Activated CD4-positive, alpha-beta memory T cell treated with anti-CD3 and anti-CD28 coated beads for 36 hours (primary cell): ENCODE data around the gene SLC25A24. TPM values are rescaled to one million over a fixed set of nuclear protein-coding genes. Genes with fewer than 3 reads are reported as not detected.

Source experiments
- CTCF ChIA-PET: fragments of 350-600 bp; sonication (Branson Sonifier 250); formaldehyde crosslinking; loops from one replicate; lab custom pipeline; 2021; ENCODE audit warnings: antibody characterized with exemption, inconsistent platforms; lab: Charles Lee
- POLR2A ChIA-PET: fragments of 350-600 bp; sonication (Branson Sonifier 250); formaldehyde crosslinking; loops from one replicate; lab custom pipeline; 2021; ENCODE audit warnings: antibody characterized with exemption; lab: Charles Lee
- DNase-seq: peaks from one replicate; pipeline ENCODE4 v3.0.0-alpha.2; 2020
- H3K27ac Mint-ChIP-seq: one replicate; pipeline ENCODE4 v1.8.0; 2021; ENCODE audit warnings: mixed read lengths
- H3K27me3 Mint-ChIP-seq: one replicate; pipeline ENCODE4 v1.8.0; 2021; ENCODE audit warnings: mixed read lengths
- H3K36me3 Mint-ChIP-seq: one replicate; pipeline ENCODE4 v1.8.0; 2021; ENCODE audit warnings: mixed read lengths
- H3K4me1 Mint-ChIP-seq: one replicate; pipeline ENCODE4 v1.8.0; 2021; ENCODE audit warnings: low read depth, mixed read lengths
- H3K4me3 Mint-ChIP-seq: one replicate; pipeline ENCODE4 v1.8.0; 2021; ENCODE audit warnings: mild to moderate bottlenecking, mixed read lengths
- H3K9me3 Mint-ChIP-seq: one replicate; pipeline ENCODE4 v1.8.0; 2021; ENCODE audit warnings: mixed read lengths
- intact Hi-C: fragments of 100-400 bp; cut with micrococcal nuclease; formaldehyde crosslinking; loops from one replicate; pipeline ENCODE4 v1.15.1; 2023
- total RNA-seq, 2 experiments: library from RNA; stranded (reverse); gene quantifications; one replicate each; pipeline ENCODE4 v1.2.3, GENCODE V29; 2021

Gene SLC25A24
- total RNA-seq, 2 experiments from 2014 or later, result 18.1 to 19.4 TPM

DNA sequence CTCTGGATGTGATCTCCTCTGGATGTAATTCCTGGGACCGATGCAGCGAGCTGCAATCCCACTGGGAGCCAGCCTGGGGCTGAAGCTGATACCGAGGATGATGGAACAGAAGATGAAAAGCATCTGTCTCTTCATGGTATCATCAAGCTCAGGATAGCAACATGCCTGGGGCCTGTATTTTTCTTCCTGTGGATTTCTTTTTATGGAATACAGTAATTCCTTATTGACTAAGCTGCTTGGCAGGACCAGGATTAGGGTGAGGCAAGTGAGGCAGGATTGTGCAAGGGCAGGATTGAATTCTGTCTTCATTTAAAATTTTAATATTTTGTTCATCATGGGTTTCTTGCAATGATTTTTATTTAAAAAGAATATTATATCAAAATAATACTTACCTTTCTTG, 86.6 kb downstream of the SLC25A24 start:
- no peaks in the 10 kb centered on the region for H3K36me3 Mint-ChIP-seq
- H3K4me1 Mint-ChIP-seq, result peaks cover 4% of the 10 kb centered on the region
- H3K27ac Mint-ChIP-seq, result no peak overlapping the region
- H3K4me3 Mint-ChIP-seq, result no peak overlapping the region
- H3K9me3 Mint-ChIP-seq, result no peaks in the 10 kb centered on the region
- H3K27me3 Mint-ChIP-seq, result no peaks in the 10 kb centered on the region
- POLR2A ChIA-PET, result no interaction called here
- intact Hi-C loops, result no loop called here
- CTCF ChIA-PET, result no interaction called here
- DNase-seq, result no peak

DNA sequence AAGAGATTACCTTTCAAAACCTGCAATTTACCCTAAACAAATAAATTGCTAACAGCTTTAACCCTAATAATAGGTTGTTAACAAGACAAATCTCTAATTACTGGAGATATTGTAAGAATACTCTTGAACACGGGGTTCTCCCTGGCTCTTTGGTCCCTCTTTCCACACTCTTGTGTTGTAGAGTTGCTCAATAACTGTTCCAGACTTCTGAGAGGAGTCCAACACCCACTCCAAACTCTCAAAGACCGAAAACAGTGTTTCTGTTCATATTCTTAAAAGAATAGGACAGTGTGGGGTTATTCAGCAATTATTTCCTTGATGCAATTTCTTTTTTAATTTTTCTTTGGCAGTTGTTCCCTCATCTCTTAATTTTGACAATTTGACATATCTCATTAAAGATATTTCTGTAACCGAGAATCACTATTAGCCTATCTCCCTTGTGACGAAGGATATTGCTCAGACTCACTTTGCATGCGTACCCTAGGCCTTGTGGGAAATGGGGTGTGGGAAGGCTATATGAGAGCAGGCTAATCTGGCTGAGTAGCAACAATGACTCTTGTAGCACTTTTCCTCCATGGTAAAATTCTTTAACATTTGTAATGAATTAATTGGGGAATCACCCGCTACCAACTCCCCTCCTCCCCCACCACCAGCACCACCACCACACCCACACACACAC, 90.7 kb downstream of the SLC25A24 start:
- no peak for DNase-seq
- H3K9me3 Mint-ChIP-seq, result no peaks in the 10 kb centered on the region
- CTCF ChIA-PET, result interaction anchor here (1.1 kb wide), 1 partner anchor 16 kb away, joined by 5 read pairs; no protein-coding TSS in a partner anchor
- H3K27ac Mint-ChIP-seq, result no peak overlapping the region
- intact Hi-C loops, result no loop called here
- no peaks in the 10 kb centered on the region for H3K27me3 Mint-ChIP-seq
- peaks cover 9% of the 10 kb centered on the region for H3K4me1 Mint-ChIP-seq
- POLR2A ChIA-PET, result interaction anchor here (0.9 kb wide), 1 partner anchor 53 kb away, joined by 3 read pairs; no protein-coding TSS in a partner anchor
- no peaks in the 10 kb centered on the region for H3K36me3 Mint-ChIP-seq
- no peak overlapping the region for H3K4me3 Mint-ChIP-seq

DNA sequence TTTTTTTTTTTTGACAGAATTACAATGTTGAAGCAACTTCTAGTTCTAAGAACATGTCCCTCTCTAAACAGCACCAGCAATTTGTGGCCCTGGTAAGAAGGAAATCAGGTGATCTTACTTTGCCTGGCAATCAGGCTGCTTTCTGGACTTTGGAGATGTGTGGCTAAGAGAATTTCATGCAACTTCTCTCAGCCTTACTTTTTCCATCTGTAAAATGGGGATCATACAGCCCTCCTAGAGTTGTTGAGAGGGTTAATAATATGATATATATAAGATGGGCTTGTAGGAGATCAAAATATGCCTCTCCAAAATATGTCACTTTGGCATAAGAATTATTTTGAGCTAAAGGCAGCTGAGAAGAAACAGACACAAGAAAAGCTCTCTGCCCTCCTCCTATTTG, 92.0 kb downstream of the SLC25A24 start:
- H3K9me3 Mint-ChIP-seq, result no peaks in the 10 kb centered on the region
- H3K4me3 Mint-ChIP-seq, result no peak overlapping the region
- H3K27ac Mint-ChIP-seq, result no peak overlapping the region
- ChIA-PET POLR2A (interaction anchor here (0.9 kb wide), 1 partner anchor 52 kb away, joined by 3 read pairs; no protein-coding TSS in a partner anchor), CTCF (interaction anchor here (1.1 kb wide), 1 partner anchor 17 kb away, joined by 5 read pairs; no protein-coding TSS in a partner anchor)
- no peaks in the 10 kb centered on the region for H3K36me3 Mint-ChIP-seq
- DNase-seq, result no peak
- no peaks in the 10 kb centered on the region for H3K27me3 Mint-ChIP-seq
- peaks cover 9% of the 10 kb centered on the region for H3K4me1 Mint-ChIP-seq
- intact Hi-C loops, result no loop called here

DNA sequence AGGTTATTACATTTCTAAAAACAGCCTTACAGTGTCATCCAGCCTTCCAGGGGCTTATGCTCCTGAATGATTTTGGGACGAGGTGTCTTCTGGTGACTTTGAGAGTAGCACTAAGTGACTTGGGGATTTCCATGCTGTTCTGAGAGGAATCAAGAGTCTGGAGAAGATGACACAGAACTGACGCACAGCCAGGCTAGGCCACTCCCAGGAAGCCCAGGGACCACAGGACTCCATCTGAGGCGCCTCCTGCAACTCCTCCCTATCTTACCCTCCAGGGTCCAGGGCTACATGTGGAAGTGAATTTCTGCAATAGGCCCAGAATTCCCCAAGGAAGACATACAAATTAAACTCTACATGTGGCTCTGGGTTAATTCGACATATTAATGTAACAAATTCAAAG, 92.5 kb downstream of the SLC25A24 start:
- H3K36me3 Mint-ChIP-seq, result no peaks in the 10 kb centered on the region
- intact Hi-C loops, result no loop called here

DNA sequence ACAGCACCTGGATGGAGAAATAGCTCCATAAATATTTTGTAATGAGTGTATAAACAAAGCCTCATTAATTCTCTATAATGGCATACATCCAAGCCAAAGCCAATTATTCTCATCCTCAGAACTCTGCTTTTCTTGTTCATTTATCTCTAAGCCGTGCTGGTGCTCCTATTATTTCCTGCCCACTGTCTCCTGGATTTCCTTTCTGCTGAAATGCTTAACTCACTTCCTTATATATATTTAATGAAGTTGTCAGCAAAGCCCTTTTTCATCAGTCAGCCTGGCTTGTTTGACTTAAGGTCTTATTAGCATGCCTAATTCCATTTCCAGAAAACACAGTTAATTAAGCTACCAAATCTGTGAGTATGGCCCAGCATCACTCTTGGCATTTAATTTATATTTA, 93.4 kb downstream of the SLC25A24 start:
- no peaks in the 10 kb centered on the region for H3K9me3 Mint-ChIP-seq
- ChIA-PET POLR2A (no interaction called here), CTCF (interaction anchor here (1.9 kb wide), 1 partner anchor 18 kb away, joined by 8 read pairs; no protein-coding TSS in a partner anchor)
- intact Hi-C loops, result no loop called here
- peaks cover 9% of the 10 kb centered on the region for H3K4me1 Mint-ChIP-seq
- H3K36me3 Mint-ChIP-seq, result no peaks in the 10 kb centered on the region
- no peak overlapping the region for H3K4me3 Mint-ChIP-seq
- no peaks in the 10 kb centered on the region for H3K27me3 Mint-ChIP-seq
- no peak overlapping the region for H3K27ac Mint-ChIP-seq
- DNase-seq, result no peak

More for the DNA sequence above, 92.5 kb downstream of the SLC25A24 start:
- POLR2A ChIA-PET, result no interaction called here
- H3K27me3 Mint-ChIP-seq, result no peaks in the 10 kb centered on the region
- CTCF ChIA-PET, result no interaction called here
- DNase-seq, result peak; percentile 68
- no peak overlapping the region for H3K27ac Mint-ChIP-seq
- no peak overlapping the region for H3K4me3 Mint-ChIP-seq
- peaks cover 9% of the 10 kb centered on the region for H3K4me1 Mint-ChIP-seq
- H3K9me3 Mint-ChIP-seq, result no peaks in the 10 kb centered on the region

DNA sequence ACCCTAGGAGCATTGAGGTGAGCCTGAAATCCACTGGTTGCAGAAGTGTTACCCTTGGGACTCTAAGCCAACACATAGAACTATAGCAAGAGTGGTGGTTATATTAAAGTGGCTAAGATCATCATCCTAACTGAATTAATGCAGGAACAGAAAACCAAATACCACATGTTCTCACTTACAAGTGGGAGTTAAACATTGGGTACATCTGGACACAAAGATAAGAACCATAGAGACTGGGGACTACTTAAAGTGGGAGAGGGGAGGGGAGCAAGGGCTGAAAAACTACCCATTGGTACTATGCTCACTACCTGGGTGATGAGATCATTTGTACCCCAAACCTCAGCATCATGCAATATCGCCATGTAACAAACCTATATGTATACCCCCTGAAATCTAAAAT, 100.0 kb downstream of the SLC25A24 start:
- Mint-ChIP-seq H3K9me3 (no peaks in the 10 kb centered on the region), H3K27me3 (no peaks in the 10 kb centered on the region), H3K27ac (no peak overlapping the region), H3K36me3 (no peaks in the 10 kb centered on the region), H3K4me3 (no peak overlapping the region), H3K4me1 (peaks cover 13% of the 10 kb centered on the region)
- ChIA-PET POLR2A (no interaction called here), CTCF (no interaction called here)
- no peak for DNase-seq
- intact Hi-C loops, result no loop called here

DNA sequence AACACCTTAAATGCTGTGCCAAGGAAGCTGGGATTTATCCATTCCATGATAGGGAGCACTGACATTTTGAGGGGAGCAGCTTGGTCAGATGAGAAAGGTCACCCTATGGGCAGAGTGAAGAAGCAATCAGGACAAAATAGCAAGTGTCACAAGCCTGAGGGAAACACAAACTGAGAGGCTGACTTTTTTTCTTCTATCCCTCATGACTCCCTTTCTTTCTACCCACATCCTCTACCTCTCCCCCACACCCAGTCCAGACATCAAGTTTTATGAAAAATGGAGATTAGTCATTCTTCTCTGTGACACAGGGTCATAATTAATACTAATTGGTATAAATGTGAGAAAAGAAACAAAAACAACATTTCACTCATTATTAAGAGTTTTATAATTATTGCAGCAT, 103.1 kb downstream of the SLC25A24 start:
- Mint-ChIP-seq H3K27me3 (no peaks in the 10 kb centered on the region), H3K4me1 (peaks cover 13% of the 10 kb centered on the region), H3K27ac (no peak overlapping the region), H3K36me3 (no peaks in the 10 kb centered on the region), H3K9me3 (no peaks in the 10 kb centered on the region), H3K4me3 (no peak overlapping the region)
- CTCF ChIA-PET, result interaction anchor here (1.2 kb wide), 1 partner anchor 315 kb away, joined by 3 read pairs; no protein-coding TSS in a partner anchor
- POLR2A ChIA-PET, result no interaction called here
- no peak for DNase-seq
- intact Hi-C loops, result no loop called here

DNA sequence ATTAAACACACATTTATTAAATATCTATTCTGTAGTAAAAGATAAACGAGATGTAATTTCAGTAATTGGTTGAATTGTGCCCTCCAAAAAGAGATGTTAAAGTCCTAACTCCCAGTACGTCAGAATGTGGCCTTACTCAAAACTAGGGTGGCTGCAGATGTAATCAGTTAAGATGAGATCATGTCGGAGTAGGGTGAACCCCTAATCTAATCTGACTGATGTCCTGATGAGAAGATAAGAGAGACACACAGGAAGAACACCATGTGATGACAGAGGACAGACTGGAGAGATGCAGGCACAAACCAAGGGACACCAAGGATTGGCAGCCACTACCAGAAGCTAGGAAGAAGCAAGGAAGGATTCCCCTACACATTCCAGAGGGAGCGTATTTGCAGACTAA, 104.1 kb downstream of the SLC25A24 start:
- ChIA-PET POLR2A (no interaction called here), CTCF (interaction anchor here (1.2 kb wide), 1 partner anchor 314 kb away, joined by 3 read pairs; no protein-coding TSS in a partner anchor)
- no peak overlapping the region for H3K27ac Mint-ChIP-seq

DNA sequence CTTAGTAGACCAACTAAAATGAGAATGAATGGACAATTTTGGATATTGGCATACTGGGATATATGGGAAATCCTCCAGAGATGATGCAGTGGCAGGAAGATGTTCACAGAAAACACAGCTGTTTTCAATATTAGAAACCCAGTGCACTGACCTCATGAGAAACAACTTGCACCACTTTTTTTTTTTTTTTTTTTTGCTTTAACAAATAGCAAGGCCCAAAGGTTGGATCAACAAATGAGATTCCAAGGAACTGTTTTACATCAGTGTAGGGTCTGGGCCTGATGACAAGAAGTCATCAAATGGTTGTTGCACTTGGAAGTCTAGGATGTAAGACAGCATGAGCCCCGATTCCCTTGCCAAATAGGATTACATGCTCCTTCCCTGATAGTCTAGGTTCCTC, 110.7 kb downstream of the SLC25A24 start:
- Mint-ChIP-seq H3K4me3 (no peak overlapping the region), H3K4me1 (no peaks in the 10 kb centered on the region), H3K9me3 (no peaks in the 10 kb centered on the region), H3K27ac (no peak overlapping the region), H3K36me3 (no peaks in the 10 kb centered on the region), H3K27me3 (no peaks in the 10 kb centered on the region)
- CTCF ChIA-PET, result no interaction called here
- POLR2A ChIA-PET, result no interaction called here
- intact Hi-C loops, result no loop called here
- DNase-seq, result no peak

More for the DNA sequence above, 104.1 kb downstream of the SLC25A24 start:
- Mint-ChIP-seq H3K4me1 (peaks cover 13% of the 10 kb centered on the region), H3K4me3 (no peak overlapping the region), H3K36me3 (no peaks in the 10 kb centered on the region), H3K9me3 (no peaks in the 10 kb centered on the region), H3K27me3 (no peaks in the 10 kb centered on the region)
- intact Hi-C loops, result no loop called here
- no peak for DNase-seq

DNA sequence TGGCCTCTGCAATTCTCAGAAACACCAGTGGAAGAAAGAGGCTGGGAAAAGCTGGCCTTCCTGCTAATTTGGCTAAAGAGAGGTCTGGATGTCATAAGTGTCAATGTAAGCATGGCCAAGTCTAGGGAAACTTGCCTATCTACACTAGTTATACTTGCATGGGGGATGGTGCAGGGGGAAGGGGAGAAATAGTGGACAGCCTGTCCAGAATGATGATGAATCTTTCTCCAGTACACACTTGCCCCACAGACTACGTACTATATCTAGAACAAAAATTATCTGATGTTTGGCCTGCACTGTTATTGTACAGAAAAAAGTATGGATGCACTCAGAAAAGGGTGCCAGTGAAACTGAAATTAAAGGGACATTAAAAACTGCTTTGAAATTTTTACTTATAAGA, 114.5 kb downstream of the SLC25A24 start:
- no peak overlapping the region for H3K4me3 Mint-ChIP-seq
- no peaks in the 10 kb centered on the region for H3K36me3 Mint-ChIP-seq
- intact Hi-C loops, result no loop called here
- H3K27me3 Mint-ChIP-seq, result no peaks in the 10 kb centered on the region
- ChIA-PET POLR2A (no interaction called here), CTCF (no interaction called here)
- no peak for DNase-seq
- no peak overlapping the region for H3K27ac Mint-ChIP-seq
- no peaks in the 10 kb centered on the region for H3K9me3 Mint-ChIP-seq
- peaks cover 31% of the 10 kb centered on the region for H3K4me1 Mint-ChIP-seq

DNA sequence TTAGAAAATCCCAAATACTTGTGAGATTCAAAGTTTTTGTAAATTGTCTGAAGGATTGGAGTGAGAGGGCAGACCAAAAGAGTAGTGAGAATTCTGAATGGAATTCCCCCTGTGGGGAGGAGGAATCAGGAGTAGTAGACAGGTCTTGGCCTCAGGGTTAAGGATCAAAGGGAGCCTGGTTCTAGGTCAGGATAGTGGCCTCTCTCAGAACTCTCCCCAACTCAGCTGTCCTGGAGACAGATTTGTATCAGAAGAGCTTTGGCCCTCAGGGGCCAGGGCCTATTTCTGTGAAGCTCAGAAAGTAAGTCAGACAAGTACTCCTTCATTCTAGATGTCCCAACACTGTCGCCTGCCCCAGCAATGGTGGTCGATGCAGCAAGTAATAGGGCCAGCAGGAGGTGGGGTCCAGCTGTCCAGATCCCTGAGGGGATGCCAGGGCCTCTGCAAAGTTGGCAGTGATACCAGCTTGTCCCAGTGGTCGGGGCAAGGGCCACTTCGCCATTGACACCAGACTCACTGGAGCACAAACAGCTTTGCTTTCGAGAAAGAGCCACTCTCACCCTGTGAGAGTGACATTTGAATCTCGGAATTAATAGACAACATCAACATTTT, 115.2 kb downstream of the SLC25A24 start:
- Mint-ChIP-seq H3K9me3 (no peaks in the 10 kb centered on the region), H3K27me3 (no peaks in the 10 kb centered on the region), H3K27ac (no peak overlapping the region), H3K4me3 (no peak overlapping the region), H3K36me3 (no peaks in the 10 kb centered on the region), H3K4me1 (peaks cover 37% of the 10 kb centered on the region)
- no peak for DNase-seq
- POLR2A ChIA-PET, result no interaction called here
- intact Hi-C loops, result loop anchor here (5.0 kb wide), 2 partner anchors 42 to 43 kb away; no protein-coding TSS in a partner anchor
- CTCF ChIA-PET, result interaction anchor here (1.6 kb wide), 1 partner anchor 10 kb away, joined by 4 read pairs; no protein-coding TSS in a partner anchor
